Astrocyte of the cerebellum (primary cell): Measurements from ENCODE around the gene KCNV2.

Experiments
- DNase-seq: peaks from one replicate; pipeline ENCODE4 v3.0.0-alpha.2; 2011; ENCODE audit warnings: low read depth
- H3K4me3 ChIP-seq: 2 replicates; pipeline ENCODE4 v1.5.1; 2011; ENCODE audit warnings: mild to moderate bottlenecking, low read depth, low read length, moderate library complexity
- CTCF ChIP-seq: IDR thresholded peaks from 2 replicates; pipeline ENCODE4 v1.5.1; 2012; ENCODE audit warnings: low read length, low read depth, moderate library complexity, mild to moderate bottlenecking; ENCODE audit errors: missing control alignments
- in situ Hi-C: cut with HindIII; loops from 2 replicates; pipeline ENCODE4 v1.10.0; 2017; ENCODE audit warnings: low sequenced_read_pairs

Gene KCNV2

GRCh38 chr9:2725898-2726649 is 8.8 kb downstream of the KCNV2 start:
- in situ Hi-C loops, result loop anchor here (25.0 kb wide), 1 partner anchor 89 kb away; no protein-coding TSS in a partner anchor
- H3K4me3 ChIP-seq, result no peak overlapping the region
- TF ChIP-seq CTCF, result no peak
- no peak for DNase-seq

DNA sequence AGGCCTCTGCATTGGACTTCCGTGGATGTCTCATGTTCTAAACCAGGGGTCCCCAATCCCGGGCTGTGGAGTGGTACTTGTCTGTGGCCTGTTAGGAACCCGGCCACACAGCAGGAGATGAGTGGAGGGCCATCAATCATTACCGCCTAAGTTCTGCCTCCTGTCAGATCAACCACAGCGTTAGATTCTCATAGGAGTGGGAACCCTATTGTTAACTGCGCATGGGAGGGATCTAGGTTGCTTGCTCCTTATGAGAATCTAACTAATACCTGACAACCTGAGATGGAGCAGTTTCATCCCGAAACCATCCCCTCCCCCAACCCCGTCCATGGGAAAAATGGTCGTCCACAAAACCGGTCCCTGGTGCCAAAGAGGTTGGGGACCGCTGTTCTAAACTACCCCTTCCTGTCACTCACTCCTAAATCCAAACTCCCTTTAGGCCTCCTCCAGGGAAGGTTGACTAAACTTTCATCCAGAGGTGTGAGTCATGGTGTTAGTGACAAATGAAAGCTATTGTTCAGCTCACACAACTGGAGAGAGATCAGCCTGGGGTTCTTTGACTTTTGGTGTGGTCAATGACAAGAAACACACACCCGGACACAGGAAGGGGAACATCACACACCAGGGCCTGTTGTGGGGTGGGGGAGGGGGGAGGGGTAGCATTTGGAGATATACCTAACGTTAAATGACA is 9.5 kb downstream of the KCNV2 start:
- in situ Hi-C loops, result loop anchor here (25.0 kb wide), 1 partner anchor 89 kb away; no protein-coding TSS in a partner anchor
- DNase-seq, result no peak
- no peak overlapping the region for H3K4me3 ChIP-seq
- no peak for TF ChIP-seq CTCF

DNA sequence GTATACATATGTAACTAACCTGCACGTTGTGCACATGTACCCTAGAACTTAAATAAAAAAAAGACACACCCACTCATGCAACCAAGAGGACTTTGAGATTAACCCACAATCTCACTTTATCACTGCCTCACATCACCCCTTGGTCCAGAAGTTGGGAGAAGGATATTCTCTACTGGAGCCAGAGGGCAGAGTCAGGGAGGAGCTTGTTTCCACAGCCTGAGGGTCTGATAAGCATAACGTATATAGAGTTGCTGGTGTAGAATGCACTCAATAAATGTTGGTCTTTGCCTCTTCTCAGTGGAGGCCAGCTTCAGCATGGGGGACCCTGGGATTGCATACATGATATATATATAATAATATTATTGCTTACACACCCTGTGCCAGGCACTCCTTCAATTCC is 10.1 kb downstream of the KCNV2 start:
- TF ChIP-seq CTCF, result no peak
- no peak overlapping the region for H3K4me3 ChIP-seq
- DNase-seq, result no peak
- in situ Hi-C loops, result loop anchor here (25.0 kb wide), 1 partner anchor 90 kb away; no protein-coding TSS in a partner anchor

DNA sequence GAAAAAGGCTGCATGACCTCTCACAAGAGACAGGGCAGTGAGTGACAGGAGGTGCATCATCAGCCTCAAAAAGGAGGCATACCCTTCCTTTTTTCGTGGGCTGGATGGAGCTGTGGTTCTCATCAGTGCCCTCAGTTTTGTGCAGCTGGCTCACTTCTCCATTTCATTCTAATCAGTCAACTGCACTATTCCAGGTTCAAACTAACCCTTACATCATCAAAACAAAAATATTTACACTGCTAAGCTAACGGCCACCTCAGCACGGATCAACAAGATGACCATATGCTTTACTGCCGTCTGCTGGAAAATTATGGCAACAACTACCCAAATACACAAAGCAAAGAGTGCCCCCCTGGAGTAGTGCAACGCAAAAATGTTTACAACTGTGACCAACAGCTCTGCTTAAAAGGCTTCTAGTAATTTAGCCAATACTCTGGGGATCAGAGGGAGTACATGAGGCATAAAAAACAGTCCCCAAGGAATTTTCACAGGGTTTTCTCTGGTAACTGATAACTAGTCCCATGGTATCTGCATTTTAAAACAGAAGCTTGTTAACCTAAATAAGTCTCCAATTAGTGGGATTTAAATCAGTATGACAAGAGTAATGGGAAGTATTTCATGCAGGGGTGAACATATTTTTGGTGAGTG is 10.8 kb downstream of the KCNV2 start:
- peak; percentile 88 for TF ChIP-seq CTCF
- peak; percentile 64 for DNase-seq
- H3K4me3 ChIP-seq, result no peak overlapping the region
- in situ Hi-C loops, result loop anchor here (25.0 kb wide), 1 partner anchor 91 kb away; no protein-coding TSS in a partner anchor

- no peak for TF ChIP-seq CTCF
- in situ Hi-C loops, result loop anchor here (25.0 kb wide), 1 partner anchor 92 kb away; no protein-coding TSS in a partner anchor
- peak; percentile 24 for DNase-seq
- no peak overlapping the region for H3K4me3 ChIP-seq
Observed at GRCh38 chr9:2729003-2729402, 11.7 kb downstream of the KCNV2 start.

DNA sequence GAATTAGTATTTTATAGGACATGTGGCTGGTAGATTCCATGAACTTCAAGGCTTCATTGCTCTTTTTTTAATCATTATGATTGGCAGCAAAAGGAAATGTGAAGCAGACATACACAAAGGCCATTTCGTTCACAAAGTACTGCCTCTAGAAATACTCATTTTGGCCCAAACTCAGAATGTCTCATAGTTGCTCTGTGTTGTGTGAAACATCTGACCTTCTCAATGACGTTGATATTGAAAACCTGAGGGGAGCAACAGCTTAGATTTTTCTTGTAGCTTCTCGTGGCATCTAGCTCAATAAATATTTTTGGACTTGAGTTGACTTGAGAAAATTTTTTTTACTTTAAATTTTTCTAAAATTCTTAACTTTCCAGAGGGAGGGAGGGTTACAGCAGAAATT is 12.4 kb downstream of the KCNV2 start:
- in situ Hi-C loops, result loop anchor here (25.0 kb wide), 1 partner anchor 92 kb away; no protein-coding TSS in a partner anchor
- no peak overlapping the region for H3K4me3 ChIP-seq
- no peak for DNase-seq
- TF ChIP-seq CTCF, result no peak
